Measurements from ENCODE around the gene KRTAP4-9.
"Not testable (repeated sequence)": the region's sequence is repeated elsewhere in the genome, so short reads cannot be mapped to it uniquely, and the experiment has no call there.

DNA sequence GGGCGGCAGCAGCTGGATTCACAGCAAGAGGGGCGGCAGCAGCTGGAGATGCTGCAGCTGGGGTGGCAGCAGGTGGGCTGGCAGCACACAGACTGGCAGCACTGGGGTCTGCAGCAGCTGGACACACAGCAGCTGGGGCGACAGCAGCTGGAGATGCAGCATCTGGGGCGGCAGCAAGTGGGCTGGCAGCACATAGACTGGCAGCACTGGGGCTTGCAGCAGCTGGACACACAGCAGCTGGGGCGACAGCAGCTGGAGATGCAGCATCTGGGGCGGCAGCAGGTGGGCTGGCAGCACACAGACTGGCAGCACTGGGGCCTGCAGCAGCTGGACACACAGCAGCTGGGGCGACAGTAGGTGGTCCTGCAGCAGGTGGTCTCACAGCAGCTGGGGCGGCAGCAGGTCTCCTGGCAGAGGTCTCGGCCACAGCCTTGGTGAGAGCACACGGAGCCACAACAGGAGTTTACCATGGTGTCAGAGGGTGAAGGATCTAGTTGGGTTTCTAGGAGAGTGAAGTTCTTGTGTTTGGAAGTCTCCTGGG, 12.7 kb downstream of the KRTAP4-9 start, which contains the start of gene KRTAP4-11:
- not testable (repeated sequence) for TF ChIP-seq POLR2A (IDR thresholded peaks at IDR 0.05)
- TF ChIP-seq, protein P1, sequence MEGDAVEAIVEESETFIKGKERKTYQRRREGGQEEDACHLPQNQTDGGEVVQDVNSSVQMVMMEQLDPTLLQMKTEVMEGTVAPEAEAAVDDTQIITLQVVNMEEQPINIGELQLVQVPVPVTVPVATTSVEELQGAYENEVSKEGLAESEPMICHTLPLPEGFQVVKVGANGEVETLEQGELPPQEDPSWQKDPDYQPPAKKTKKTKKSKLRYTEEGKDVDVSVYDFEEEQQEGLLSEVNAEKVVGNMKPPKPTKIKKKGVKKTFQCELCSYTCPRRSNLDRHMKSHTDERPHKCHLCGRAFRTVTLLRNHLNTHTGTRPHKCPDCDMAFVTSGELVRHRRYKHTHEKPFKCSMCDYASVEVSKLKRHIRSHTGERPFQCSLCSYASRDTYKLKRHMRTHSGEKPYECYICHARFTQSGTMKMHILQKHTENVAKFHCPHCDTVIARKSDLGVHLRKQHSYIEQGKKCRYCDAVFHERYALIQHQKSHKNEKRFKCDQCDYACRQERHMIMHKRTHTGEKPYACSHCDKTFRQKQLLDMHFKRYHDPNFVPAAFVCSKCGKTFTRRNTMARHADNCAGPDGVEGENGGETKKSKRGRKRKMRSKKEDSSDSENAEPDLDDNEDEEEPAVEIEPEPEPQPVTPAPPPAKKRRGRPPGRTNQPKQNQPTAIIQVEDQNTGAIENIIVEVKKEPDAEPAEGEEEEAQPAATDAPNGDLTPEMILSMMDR (IDR thresholded peaks at IDR 0.05), result not testable (repeated sequence)
